ENCODE measurements around the gene STXBP6. TPM values are rescaled to one million over a fixed set of nuclear protein-coding genes. Genes with fewer than 3 reads are reported as not detected.
A peak's percentile ranks its signal among the peaks of the same experiment; 100 is the strongest.

STXBP6 gene
- total and polyA plus RNA-seq, 2 experiments from 2014 or later: 19.7 to 29.0 TPM

DNA sequence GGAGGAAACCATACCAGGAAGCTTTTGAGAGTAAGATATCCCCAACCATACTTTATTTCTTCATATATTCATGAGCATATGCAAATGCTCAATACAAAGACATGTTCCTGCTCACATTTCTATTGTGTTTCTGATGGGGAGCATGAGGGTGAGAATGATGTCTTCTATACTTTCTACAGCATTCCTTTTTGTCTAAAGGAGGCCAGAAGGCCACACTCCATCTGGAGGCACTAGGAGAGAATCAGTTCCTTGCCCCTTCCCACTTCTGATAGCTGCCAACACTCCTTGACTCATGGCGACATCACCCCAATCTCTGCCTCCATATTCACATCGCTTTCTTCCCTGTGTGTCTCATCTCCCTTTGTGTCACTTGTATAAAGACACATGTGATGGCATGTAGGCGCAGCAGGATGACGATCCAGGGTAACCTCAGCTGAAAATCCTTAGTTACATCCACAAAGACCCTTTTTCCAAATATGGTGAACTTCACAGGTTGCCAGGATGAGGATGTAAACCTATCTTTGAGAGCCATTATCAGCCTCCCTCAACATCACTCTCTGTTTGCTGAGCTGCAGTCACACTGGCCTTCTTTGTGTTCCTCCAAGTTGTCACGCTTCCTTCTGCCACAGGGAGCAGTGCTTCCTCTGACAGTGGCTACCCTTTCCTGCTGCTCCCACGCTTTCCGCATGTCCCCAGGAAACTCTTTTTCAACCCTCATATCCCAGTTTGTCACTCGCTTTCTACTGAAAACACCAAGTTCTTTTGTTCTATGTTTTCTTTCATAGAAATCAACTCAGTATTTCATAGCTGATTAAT, 96.9 kb downstream of the STXBP6 start (continued):
- TF ChIP-seq, protein P1, sequence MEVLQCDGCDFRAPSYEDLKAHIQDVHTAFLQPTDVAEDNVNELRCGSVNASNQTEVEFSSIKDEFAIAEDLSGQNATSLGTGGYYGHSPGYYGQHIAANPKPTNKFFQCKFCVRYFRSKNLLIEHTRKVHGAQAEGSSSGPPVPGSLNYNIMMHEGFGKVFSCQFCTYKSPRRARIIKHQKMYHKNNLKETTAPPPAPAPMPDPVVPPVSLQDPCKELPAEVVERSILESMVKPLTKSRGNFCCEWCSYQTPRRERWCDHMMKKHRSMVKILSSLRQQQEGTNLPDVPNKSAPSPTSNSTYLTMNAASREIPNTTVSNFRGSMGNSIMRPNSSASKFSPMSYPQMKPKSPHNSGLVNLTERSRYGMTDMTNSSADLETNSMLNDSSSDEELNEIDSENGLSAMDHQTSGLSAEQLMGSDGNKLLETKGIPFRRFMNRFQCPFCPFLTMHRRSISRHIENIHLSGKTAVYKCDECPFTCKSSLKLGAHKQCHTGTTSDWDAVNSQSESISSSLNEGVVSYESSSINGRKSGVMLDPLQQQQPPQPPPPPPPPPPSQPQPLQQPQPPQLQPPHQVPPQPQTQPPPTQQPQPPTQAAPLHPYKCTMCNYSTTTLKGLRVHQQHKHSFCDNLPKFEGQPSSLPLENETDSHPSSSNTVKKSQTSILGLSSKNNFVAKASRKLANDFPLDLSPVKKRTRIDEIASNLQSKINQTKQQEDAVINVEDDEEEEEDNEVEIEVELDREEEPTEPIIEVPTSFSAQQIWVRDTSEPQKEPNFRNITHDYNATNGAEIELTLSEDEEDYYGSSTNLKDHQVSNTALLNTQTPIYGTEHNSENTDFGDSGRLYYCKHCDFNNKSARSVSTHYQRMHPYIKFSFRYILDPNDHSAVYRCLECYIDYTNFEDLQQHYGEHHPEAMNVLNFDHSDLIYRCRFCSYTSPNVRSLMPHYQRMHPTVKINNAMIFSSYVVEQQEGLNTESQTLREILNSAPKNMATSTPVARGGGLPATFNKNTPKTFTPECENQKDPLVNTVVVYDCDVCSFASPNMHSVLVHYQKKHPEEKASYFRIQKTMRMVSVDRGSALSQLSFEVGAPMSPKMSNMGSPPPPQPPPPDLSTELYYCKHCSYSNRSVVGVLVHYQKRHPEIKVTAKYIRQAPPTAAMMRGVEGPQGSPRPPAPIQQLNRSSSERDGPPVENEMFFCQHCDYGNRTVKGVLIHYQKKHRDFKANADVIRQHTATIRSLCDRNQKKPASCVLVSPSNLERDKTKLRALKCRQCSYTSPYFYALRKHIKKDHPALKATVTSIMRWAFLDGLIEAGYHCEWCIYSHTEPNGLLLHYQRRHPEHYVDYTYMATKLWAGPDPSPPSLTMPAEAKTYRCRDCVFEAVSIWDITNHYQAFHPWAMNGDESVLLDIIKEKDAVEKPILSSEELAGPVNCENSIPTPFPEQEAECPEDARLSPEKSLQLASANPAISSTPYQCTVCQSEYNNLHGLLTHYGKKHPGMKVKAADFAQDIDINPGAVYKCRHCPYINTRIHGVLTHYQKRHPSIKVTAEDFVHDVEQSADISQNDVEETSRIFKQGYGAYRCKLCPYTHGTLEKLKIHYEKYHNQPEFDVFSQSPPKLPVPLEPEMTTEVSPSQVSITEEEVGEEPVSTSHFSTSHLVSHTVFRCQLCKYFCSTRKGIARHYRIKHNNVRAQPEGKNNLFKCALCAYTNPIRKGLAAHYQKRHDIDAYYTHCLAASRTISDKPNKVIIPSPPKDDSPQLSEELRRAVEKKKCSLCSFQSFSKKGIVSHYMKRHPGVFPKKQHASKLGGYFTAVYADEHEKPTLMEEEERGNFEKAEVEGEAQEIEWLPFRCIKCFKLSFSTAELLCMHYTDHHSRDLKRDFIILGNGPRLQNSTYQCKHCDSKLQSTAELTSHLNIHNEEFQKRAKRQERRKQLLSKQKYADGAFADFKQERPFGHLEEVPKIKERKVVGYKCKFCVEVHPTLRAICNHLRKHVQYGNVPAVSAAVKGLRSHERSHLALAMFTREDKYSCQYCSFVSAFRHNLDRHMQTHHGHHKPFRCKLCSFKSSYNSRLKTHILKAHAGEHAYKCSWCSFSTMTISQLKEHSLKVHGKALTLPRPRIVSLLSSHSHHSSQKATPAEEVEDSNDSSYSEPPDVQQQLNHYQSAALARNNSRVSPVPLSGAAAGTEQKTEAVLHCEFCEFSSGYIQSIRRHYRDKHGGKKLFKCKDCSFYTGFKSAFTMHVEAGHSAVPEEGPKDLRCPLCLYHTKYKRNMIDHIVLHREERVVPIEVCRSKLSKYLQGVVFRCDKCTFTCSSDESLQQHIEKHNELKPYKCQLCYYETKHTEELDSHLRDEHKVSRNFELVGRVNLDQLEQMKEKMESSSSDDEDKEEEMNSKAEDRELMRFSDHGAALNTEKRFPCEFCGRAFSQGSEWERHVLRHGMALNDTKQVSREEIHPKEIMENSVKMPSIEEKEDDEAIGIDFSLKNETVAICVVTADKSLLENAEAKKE (CRISPR knock-in tag; IDR thresholded peaks at IDR 0.05): peak; percentile 80
- no peak for TF ChIP-seq ZNF331 (CRISPR knock-in tag; IDR thresholded peaks at IDR 0.05; ENCODE audit: low read depth)

- peaks cover 29% of the 10 kb centered on the region for H3K4me1 Mint-ChIP-seq
- Histone ChIP-seq H3K4me1 (ENCODE audit: insufficient read depth) (peaks cover 27% of the 10 kb centered on the region), H3K4me2 (no peak overlapping the region), H3K4me3 (no peak overlapping the region), H3K9me2 (ENCODE audit: insufficient read depth) (peaks cover 4% of the 10 kb centered on the region; the same call in 1 of the 2 replicates), H3K79me2 (replicated peaks; ENCODE audit: insufficient read depth) (no peaks in the 10 kb centered on the region), H3K36me3 (ENCODE audit: insufficient read depth) (no peaks in the 10 kb centered on the region), H4K20me1 (replicated peaks; ENCODE audit: insufficient read depth) (no peaks in the 10 kb centered on the region), H2AFZ (no peak overlapping the region), H3F3A (replicated peaks; ENCODE audit: low read depth) (no peaks in the 10 kb centered on the region), H3K27me3 (ENCODE audit: insufficient read depth) (no peaks in the 10 kb centered on the region), H3K27ac (ENCODE audit: low read depth) (no peak overlapping the region)
- no peak overlapping the region for H3K4me3 Mint-ChIP-seq
- peaks cover 3% of the 10 kb centered on the region for H3K27me3 Mint-ChIP-seq (ENCODE audit: insufficient read depth, low read depth, poor library complexity)
- ATAC-seq: peak; percentile 52
- H3K27ac Mint-ChIP-seq: no peak overlapping the region
- peaks cover 2% of the 10 kb centered on the region; the same call in 1 of the 3 replicates for H3K36me3 Mint-ChIP-seq (ENCODE audit: low read depth)
- H3K9me3 Mint-ChIP-seq: peaks cover 4% of the 10 kb centered on the region; the same call in 1 of the 3 replicates
- DNase-seq (ENCODE audit: low spot score): peak; percentile 55
- TF ChIP-seq ZNF331 (CRISPR knock-in tag; IDR thresholded peaks at IDR 0.05; ENCODE audit: low read depth) (no peak), REST (IDR thresholded peaks at IDR 0.05; ENCODE audit: unreplicated experiment) (no peak), ZNF114 (CRISPR knock-in tag; IDR thresholded peaks at IDR 0.05) (no peak)
Measured at GRCh38 chr14:24948261-24948847, 101.6 kb downstream of the STXBP6 start.

All from GM23338 (cell line).